HG02852 (cell line): ENCODE measurements around the gene IFNA17.
"Not testable (repeated sequence)": the region's sequence is repeated elsewhere in the genome, so short reads cannot be mapped to it uniquely, and the experiment has no call there.

Experiments used
- ATAC-seq: cut with Tn5 transposase; IDR thresholded peaks from one replicate; pipeline ENCODE4 v1.9.1; 2021; ENCODE audit warnings: mild to moderate bottlenecking, moderate library complexity; ENCODE audit not compliant: unreplicated experiment

The IFNA17 gene

DNA sequence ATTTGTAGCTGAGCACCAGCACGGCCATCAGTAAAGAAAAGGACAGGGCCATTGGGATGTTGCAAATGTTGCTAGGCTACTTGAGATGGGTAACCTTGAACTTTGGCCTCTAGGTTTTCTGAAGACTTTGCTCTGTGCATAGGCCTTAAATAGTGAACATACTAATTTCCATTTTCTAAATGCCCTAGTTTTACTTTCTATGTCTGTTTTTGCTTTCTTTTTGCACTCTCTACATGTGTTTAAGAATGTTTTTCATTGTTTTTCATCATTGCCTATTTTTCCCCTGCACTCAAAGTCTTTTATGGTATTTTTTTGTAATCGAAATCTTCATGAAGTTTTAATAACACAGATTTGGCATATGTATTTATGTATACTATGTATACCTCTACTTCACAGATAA is at the start of gene IFNA17:
Gene IFNA17, minus strand, starts transcription at position 101 of the 400 bp plus-strand sequence. Its CDS starts 49 bp downstream, at position 52.
- ATAC-seq, result no peak

DNA sequence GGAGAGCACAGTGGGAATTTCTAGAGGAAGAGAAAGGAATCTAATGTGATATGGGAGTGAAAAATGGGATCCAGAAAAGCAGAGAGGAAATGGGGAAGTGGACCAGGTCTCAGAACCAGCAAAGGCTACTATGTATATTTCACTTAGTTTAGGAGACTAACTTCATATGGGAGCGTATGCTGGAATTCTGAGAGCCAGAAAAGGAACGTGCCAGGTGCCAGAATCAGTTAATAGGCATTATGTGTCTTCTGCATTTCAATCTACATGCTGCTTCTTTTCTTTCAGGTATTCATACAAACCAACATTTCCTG is 40.3 kb upstream of the IFNA17 start:
- ATAC-seq, result no peak

DNA sequence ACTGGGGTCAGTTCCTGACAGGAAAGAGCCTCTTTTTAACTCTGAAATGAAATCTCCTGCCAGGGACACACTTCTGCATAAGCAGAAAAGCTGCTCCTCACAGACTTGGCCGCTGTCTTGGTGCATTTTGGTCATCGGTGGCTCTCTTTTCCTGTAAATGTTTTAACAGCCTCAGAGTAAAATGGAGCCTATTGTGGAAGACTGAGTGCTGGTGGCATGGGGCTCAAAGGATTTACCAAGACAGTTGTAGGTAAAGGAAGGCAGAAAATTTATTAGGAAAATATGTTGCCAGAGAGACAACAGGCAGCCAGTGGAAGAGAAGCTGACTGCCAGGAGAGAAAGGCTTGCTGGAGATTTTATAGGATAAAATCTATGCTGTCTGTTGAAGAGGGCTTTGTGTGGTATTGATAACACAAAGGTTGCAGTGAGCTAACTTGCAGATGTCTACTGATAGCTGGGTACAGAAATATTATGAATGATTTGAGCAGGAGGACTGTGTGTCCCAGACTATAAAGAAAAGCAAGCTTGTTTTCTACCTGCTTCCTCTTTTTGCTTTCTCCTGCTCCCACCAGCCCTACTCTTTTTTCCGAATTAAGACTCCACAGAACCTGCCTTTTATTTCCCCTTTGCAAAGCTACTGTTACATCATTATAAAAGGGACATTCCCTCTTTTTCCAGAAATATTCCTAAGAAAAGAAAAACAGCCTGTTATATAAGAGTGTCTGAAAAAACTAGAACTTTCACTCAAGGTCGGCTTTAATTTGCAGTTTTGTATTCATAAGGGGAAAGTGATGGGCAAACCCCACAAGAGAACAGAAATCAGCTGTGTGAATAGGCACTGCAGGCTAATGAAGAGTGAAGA is 39.7 kb upstream of the IFNA17 start:
- ATAC-seq, result no peak

DNA sequence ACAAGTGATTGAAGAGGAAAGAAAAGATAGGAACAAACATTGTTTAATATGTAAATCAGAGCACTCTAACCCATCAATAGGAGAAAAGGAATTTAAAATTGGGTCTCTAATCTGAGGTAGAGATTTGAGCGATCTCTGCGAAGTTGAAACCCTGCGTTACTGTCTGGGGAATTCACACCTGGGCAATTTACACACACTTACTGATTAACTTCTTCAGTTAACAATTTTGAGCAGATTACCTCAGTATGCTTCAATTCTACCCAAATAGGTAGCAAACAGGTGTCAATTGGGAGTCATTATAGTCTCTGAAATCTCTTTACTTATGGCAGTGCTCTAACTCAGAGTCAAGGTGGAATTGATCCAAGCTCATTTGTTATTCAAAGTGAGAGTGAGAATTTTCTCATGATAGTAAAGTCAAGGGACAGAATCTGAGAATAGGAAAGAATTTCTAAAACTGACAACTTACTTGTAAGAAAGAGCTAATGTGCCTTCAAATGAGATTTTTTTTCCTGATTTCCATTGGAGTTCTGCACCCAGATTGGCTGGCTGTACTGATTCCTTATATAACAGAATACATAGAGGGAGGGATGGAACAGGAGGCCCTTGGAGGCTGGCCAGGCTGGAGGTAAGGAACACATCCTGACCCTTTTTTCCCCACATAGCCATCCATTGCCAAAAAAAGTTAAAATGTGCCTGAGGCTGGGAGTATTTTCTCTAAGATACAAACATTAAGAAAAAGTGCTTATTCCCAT is 38.9 kb upstream of the IFNA17 start:
- ATAC-seq, result no peak

DNA sequence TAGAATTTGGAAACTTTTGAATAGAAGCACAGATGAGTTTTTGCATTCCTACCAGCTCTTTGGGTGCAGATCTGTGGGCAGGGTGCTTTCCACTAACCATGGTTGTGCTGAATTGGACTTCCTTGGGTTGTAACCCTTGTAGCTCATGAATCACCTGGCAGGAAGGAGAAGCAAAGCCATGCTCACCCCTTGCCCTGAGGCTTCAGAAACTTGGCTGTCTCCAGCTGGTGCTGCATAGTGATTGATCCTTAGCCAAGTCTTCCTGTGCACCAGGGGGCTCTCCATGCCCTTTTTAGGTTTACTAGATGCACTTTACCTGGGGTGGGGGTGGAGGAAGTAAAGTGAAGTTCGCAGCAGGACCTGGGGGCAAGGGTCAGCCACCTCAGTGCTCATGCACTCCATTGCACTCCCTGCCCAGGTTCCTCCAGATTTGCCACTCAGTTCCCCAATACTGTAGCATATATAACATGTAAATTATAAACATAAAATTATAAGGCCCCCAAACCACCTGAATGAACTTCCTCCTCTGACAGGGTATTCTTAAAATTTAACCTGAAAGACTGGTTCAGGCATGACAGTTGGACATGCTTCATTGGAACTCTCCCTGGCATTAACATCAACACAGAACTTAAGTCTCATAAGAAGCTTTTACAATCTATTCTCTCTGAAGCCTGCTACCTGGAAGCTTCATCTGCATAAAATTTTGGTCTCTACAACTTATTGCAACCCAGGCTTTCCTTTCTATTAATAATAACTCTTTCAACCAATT is 37.6 kb upstream of the IFNA17 start:
- ATAC-seq, result no peak

DNA sequence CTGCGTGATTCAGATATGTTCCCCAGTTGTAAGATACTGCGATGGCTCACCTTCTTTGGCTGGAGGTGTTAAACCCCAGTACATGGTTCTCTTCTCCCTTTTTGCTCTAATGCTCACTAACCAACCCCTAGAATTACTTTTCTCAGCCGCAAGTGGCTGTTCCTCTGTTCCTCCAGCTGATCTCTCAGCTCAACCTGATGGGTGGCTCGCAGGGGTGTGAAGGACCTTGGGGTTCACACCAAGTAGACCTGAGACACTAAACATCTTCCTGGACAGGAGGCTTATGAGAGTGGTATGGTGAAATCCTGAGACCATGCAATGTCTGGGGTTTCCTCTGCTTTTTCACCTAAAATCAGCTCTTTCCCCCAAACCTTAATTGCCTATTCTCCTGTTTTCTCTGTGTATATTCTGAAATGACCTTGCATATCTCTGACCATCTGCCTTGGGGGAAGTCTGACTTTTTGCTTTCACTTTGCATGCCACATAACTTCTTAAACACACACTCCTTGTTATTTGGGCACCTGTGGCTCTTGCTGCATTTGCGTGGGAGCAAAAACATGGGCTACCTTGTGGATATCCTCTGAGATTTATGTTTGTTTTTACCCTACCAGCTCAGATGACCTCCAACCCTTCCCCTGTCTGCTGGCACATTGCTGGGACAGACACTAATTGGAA is 27.7 kb upstream of the IFNA17 start:
- ATAC-seq, result no peak

DNA sequence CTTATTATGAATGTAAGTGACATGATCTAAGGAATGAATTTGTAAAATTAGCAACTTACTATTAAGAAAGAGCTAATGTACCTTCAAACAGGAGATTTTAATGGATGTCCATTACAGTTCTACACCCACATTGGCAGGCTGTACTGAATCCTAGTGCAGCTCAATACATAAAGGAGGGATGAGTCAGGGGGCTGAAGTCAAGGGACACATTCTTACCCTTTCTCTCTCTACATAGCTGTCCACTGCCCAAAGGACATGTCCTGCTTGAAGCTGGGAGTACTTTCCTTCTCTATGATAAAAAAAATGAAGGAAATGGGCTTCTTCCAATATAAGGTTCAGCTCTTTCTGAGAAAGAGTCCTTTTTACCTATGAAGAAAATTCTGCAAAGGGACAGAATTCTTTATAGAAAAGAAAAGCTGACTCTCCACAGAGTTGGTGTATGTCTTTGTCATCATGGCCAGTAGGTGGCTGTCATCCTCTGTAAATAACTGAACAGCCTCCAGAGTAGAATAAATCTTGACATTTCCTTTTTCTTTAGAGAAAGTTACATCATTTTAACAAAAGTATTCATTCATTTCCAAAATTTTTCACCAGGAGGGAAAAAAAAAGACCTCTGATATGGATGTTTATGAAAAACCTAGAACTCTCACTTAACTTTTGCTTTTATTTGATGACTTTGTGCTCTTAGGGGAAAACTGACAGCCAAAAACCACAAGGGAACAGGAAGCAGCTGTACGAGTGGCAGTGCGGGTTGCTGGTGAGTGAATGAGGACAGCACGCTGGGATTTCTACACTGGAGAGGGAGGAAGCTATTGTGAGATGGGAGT is 24.9 kb upstream of the IFNA17 start:
- ATAC-seq, result peak; percentile 81

DNA sequence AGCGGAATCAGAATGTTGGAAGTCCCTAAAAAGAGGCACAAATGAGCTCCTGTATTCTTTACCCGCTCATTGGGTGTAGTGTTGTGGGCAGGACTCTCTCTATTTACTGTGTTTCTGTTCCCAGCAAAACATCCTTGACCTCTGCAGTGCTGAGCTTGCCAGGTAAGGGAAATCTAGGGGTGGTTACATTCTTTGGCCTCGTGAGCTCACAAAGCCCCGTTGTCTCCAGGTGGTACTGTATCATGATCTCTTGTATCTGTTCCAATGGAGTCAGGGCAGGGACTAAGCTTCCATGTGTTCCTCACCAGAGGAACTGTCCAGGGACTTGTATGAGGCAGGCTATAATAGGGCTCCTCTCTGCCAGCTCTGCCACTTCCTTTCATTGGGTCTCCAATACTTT is 23.6 kb upstream of the IFNA17 start:
- no peak for ATAC-seq

DNA sequence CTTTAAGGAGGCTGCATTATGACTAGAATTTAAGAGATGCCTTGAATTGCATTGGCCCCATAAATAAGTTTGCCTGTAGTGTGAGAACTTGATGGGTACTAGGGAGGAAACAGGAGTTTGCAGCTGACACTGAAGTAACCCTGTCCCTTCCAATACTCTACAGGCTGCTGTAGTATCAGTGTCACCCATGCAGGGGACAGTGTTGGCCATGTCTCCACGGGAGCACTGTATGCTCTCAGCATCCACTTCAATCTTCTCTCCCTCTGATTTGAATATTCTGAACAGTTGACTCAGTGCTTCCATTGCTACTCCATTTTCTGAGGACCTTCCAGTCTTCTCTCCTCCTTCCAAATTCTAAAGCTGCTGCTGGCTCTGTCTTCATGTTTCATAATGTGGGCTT is 23.2 kb upstream of the IFNA17 start:
- ATAC-seq, result no peak

DNA sequence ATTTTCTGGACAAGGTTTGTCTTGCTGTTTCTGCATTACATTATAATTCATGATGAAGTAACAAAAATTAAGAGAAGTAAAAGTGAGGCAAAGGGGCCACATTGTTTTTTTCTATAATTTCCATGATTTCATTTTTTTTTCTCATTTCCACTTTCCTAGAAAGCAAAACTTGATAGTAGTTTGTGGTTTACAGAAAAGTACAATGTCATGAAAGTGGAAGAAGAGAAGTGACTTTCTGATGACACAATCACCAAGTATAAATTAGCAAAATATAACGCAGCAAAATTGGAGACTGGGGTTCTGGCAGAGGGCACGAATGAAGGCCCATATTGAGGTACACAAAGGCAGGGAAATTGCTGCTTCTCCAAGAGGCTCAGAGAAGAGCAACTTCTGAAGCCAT is 16.8 kb upstream of the IFNA17 start:
- ATAC-seq, result no peak

DNA sequence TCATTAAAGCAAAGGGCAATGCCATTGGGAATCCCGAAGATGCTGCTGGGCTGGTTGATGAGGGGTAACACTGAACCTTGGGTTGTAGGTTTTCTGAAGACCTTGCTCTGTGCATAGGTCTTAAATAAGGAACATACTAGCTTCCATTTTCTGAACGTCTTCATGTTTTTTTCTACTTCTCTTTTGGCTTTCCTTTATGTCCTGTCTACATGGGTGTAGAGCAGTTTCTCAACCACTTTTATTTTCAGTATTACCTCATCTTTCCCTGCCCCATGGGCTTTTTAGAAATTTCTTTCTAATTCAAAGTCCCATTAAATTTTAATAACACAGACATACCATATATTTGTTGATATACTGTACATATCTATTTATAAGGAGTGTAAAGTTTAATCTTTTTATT is 11.9 kb upstream of the IFNA17 start, which contains the start of gene IFNA14:
Gene IFNA14, minus strand, starts transcription at position 95 of the 400 bp plus-strand sequence. Its CDS starts 70 bp downstream, at position 25.
- no peak for ATAC-seq

DNA sequence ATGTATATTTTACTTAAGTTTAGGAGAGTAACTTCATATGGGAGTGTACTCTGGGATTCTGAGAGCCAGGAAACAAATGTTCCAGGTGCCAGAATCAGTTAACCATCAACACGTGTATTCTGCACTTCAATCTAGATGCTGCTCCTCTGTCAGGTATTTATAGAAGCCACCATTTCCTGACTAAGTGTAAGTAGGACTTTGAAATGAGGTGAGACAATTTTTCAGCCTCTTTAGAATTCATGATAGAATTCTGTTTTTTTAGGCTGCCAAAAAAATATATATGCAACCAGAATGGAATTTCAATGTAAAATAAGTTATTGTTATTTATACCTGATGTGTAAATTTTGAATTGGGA is 8.3 kb upstream of the IFNA17 start:
- peak; percentile 6 for ATAC-seq

DNA sequence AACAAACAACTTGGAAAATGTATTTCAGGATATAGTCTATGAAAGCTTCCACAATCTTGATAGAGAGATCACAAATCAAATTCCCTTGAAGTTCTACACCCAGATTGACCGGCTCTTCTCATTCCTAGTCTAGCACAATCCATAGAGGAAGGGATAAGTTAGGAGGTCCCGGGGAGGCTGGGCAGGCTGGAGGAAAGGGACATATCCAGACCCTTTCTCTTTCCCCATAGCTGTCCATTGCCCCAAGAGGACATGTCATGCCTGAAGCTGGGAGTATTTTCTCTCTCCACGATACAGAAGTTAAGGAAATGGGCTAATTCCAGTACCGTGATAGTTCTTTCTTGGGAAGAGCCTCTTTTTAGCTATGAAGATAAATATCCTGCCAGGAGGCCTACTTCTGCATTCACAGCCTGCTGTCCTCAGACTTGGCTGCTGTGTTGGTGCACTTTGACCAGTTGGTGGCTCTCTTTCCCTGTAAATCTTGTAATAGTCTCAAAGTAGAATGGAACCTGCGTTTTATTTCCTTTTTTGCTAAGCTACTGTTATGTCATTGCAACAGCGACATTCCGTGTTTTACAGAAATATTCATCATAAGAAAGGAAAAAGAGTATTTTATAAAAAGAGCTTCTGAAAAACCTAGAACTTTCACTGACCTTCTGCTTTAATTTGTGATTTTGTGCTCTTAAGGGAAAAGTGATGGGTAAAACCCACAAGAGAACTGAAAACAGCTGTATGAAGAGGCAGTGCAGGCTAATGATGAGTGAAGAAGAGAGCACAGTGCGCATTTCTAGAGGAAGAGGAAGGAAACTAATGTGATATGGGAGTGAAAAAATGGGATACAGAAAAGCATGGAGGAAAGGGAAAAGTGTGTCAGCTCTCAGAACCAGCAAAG is 7.7 kb upstream of the IFNA17 start:
- ATAC-seq, result peak; percentile 82

DNA sequence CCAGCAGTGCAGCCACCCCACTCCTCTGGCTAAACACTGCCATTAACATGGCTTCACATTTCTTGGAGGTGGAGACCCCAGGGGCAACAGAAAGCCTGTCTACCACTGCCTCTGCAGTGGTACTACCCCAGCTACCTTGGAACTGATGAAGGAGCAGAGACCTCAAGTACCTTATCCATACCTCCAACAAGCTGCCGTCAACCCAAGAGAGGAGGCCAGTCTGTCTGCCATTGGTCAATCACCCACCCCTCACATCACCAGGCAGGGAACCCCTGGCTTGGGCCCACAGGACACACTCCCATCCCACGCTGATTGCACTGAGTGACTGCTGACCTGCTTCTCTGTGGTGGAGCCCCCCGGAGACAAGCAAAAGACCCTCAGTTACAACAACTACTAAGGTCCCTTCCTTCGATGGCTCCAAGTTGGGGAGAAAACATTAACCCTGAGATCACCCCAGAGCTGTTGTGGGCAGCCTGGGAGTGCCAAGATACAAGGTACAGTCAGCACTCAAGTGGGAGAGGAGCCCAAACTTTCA is 6.2 kb upstream of the IFNA17 start:
- ATAC-seq, result no peak

DNA sequence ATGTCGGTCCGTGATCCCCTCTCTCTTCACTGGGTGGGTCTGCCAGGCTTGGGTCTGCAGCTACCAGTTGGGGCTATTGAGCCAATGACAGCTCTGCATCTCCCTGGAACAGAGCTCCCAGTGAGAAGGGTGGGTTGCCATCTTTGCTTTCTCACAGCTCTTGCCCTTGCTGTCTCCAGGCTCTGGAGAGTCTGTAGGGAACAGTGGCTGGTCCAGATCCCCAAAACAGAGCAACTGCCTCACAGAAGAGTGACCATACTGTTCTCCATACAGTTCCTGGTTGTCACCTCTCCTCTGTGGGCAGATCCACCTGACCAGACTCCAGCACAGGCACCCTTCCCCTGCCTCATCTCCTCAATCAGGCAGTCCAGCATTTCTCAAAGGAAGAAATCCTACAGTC is 5.2 kb upstream of the IFNA17 start:
- ATAC-seq, result no peak

DNA sequence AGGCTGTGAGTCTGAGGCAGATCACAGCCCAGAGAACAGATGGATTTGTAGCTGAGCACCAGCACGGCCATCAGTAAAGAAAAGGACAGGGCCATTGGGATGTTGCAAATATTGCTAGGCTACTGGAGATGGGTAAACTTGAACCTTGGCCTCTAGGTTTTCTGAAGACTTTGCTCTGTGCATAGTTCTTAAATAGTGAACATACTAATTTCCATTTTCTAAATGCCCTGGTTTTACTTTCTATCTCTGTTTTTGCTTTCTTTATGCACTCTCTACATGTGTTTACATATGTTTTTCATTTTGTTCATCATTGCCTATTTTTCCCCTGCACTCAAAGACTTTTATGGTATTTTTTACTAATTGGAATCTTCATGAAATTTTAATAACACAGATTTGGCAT is 10.8 kb downstream of the IFNA17 start, which contains the start of gene IFNA16:
Gene IFNA16, minus strand, starts transcription at position 101 of the 400 bp plus-strand sequence. Its CDS starts 6 bp downstream, at position 95.
- ATAC-seq, result not testable (repeated sequence)

DNA sequence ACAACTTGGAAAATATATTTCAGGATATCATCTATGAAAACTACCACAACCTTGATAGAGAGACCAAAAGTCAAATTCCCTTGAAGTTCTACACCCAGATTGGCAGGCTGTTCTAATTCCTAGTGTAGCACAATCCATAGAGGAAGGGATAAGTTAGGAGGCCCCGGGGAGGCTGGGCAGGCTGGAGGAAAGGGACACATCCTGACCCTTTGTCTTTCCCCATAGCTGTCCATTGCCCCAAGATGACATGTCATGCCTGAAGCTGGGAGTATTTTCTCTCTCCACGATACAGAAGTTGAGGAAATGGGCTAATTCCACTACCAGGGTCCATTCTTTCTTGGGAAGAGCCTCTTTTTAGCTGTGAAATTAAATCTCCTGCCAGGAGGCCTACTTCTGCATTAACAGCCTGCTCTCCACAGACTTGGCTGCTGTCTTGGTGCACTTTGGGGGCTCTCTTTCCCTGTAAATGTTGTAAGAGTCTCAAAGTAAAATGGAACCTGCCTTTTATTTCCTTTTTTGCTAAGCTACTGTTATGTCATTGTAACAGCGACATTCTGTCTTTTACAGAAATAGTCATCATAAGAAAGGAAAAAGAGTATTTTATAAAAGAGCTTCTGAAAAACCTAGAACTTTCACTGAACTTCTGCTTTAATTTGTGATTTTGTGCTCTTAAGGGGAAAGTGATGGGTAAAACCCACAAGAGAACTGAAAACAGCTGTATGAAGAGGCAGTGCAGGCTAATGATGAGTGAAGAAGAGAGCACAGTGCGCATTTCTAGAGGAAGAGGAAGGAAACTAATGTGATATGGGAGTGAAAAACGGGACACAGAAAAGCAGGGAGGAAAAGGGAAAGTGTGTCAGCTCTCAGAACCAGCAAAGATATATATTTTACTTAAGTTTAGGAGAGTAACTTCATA is 14.4 kb downstream of the IFNA17 start:
- peak; percentile 73 for ATAC-seq

DNA sequence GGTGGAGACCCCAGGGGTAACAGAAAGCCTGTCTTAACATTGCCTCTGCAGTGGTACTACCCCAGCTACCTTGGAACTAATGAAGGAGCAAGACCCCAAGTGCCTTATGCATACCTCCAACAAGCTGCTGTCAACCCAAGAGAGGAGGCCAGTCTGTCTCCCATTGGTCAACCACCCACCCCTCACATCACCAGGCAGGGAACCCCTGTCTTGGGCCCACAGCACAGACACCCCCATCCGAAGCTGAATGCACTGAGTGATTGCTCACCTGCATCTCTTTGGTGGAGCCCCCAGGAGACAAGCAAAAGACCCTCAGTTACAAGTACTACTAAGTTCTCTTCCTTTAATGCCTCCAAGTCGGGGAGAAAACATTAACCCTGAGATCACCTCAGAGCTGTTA is 15.9 kb downstream of the IFNA17 start:
- not testable (repeated sequence) for ATAC-seq
